SK-N-SH treated with all-trans-retinoic acid at 6 μM for 48 hours (cell line): ENCODE measurements around the gene BRPF3.

Source experiments
- ATAC-seq: fragments of 200-7000 bp; cut with Tn5 transposase; 3 replicates; pipeline ENCODE4 v1.9.1; 2020; ENCODE audit warnings: mild to moderate bottlenecking, moderate library complexity
- ARNTL ChIP-seq: fragments of 450-650 bp; formaldehyde crosslinking; IDR thresholded peaks from 2 replicates; pipeline ENCODE4 v1.5.0; 2020; ENCODE audit warnings: low read depth, mild to moderate bottlenecking, moderate library complexity, borderline replicate concordance
- BACH2 ChIP-seq: fragments of 250-450 bp; sonication (Bioruptor Pico); IDR thresholded peaks from 2 replicates; pipeline ENCODE4 v1.9.0; 2021; ENCODE audit warnings: mild to moderate bottlenecking, borderline replicate concordance
- CSDC2 ChIP-seq: fragments of 250-450 bp; sonication (Bioruptor Pico); IDR thresholded peaks from 2 replicates; pipeline ENCODE4 v1.5.0; 2020; ENCODE audit warnings: mild to moderate bottlenecking, moderate library complexity
- CSRNP3 ChIP-seq: fragments of 250-450 bp; sonication (Bioruptor Pico); IDR thresholded peaks from 2 replicates; pipeline ENCODE4 v1.5.1; 2021; ENCODE audit warnings: mild to moderate bottlenecking, moderate library complexity
- ESRRG ChIP-seq: fragments of 250-450 bp; sonication (Bioruptor Pico); IDR thresholded peaks from 2 replicates; pipeline ENCODE4 v1.6.1; 2021; ENCODE audit warnings: mild to moderate bottlenecking
- GLIS3 ChIP-seq: fragments of 250-450 bp; sonication (Bioruptor Pico); IDR thresholded peaks from 2 replicates; pipeline ENCODE4 v1.5.0; 2020; ENCODE audit warnings: mild to moderate bottlenecking, moderate library complexity
- OSR1 ChIP-seq: fragments of 250-450 bp; sonication (Bioruptor Pico); IDR thresholded peaks from 2 replicates; pipeline ENCODE4 v1.8.0; 2022; ENCODE audit warnings: moderate library complexity, mild to moderate bottlenecking, inconsistent platforms
- PATZ1 ChIP-seq: fragments of 250-450 bp; sonication (Bioruptor Pico); IDR thresholded peaks from 2 replicates; pipeline ENCODE4 v1.8.0; 2020; ENCODE audit warnings: mild to moderate bottlenecking, moderate library complexity, borderline replicate concordance
- POU6F1 ChIP-seq: fragments of 250-450 bp; sonication (Bioruptor Pico); IDR thresholded peaks from 2 replicates; pipeline ENCODE4 v1.8.0; 2021; ENCODE audit warnings: low read depth, mild to moderate bottlenecking, moderate library complexity, borderline replicate concordance
- PPARA ChIP-seq: fragments of 250-450 bp; sonication (Bioruptor Pico); IDR thresholded peaks from 2 replicates; pipeline ENCODE4 v1.5.0; 2020; ENCODE audit warnings: mild to moderate bottlenecking, borderline replicate concordance
- RARB ChIP-seq: fragments of 250-450 bp; sonication (Bioruptor Pico); IDR thresholded peaks from 2 replicates; pipeline ENCODE4 v1.8.0; 2021; ENCODE audit warnings: mild to moderate bottlenecking, moderate library complexity
- SNAI2 ChIP-seq: fragments of 250-450 bp; sonication (Bioruptor Pico); IDR thresholded peaks from 2 replicates; pipeline ENCODE4 v1.5.0; 2020; ENCODE audit warnings: mild to moderate bottlenecking, moderate library complexity
- TCF4 ChIP-seq: fragments of 250-450 bp; sonication (Bioruptor Pico); IDR thresholded peaks from 2 replicates; pipeline ENCODE4 v1.8.0; 2021; ENCODE audit warnings: mild to moderate bottlenecking, moderate library complexity, borderline replicate concordance
- TOX ChIP-seq: fragments of 250-450 bp; sonication (Bioruptor Pico); IDR thresholded peaks from 2 replicates; pipeline ENCODE4 v1.8.0; 2021; ENCODE audit warnings: mild to moderate bottlenecking, moderate library complexity, borderline replicate concordance
- TSHZ2 ChIP-seq: fragments of 250-450 bp; sonication (Bioruptor Pico); IDR thresholded peaks from 2 replicates; pipeline ENCODE4 v1.5.0; 2020; ENCODE audit warnings: mild to moderate bottlenecking, moderate library complexity
- ZC3H10 ChIP-seq: fragments of 250-450 bp; sonication (Bioruptor Pico); IDR thresholded peaks from 2 replicates; pipeline ENCODE4 v1.5.1; 2021; ENCODE audit warnings: mild to moderate bottlenecking, moderate library complexity
- ZFP3 ChIP-seq: fragments of 250-450 bp; sonication (Bioruptor Pico); IDR thresholded peaks from 2 replicates; pipeline ENCODE4 v1.5.0; 2020; ENCODE audit warnings: mild to moderate bottlenecking, moderate library complexity
- ZFP30 ChIP-seq: fragments of 450-650 bp; formaldehyde crosslinking; IDR thresholded peaks from 2 replicates; pipeline ENCODE4 v1.5.0; 2022; ENCODE audit warnings: mild to moderate bottlenecking, moderate library complexity
- ZNF565 ChIP-seq: fragments of 450-650 bp; formaldehyde crosslinking; conservative IDR thresholded peaks from 2 replicates; pipeline ENCODE4 v1.5.0; 2020; ENCODE audit warnings: low read depth, mild to moderate bottlenecking, moderate library complexity
- ZNF70 ChIP-seq: fragments of 450-650 bp; formaldehyde crosslinking; IDR thresholded peaks from 2 replicates; pipeline ENCODE4 v1.5.0; 2020; ENCODE audit warnings: mild to moderate bottlenecking, moderate library complexity
- ZNF8 ChIP-seq: fragments of 450-650 bp; formaldehyde crosslinking; IDR thresholded peaks from 2 replicates; pipeline ENCODE4 v1.5.0; 2020; ENCODE audit warnings: mild to moderate bottlenecking, moderate library complexity

The BRPF3 gene

GRCh38 chr6:36210886-36211595 lies 14.5 kb downstream of the BRPF3 start (continued):
- TF ChIP-seq CSRNP3 (CRISPR knock-in tag), result no peak
- TF ChIP-seq ZNF70, result no peak
- TF ChIP-seq PATZ1, result no peak
- TF ChIP-seq, all 23 proteins: peak for 0

- ATAC-seq, result no peak; the same call in 2 of the 3 replicates
- TF ChIP-seq ZNF8 (CRISPR knock-in tag) (no peak), CSDC2 (CRISPR knock-in tag) (no peak), PPARA (CRISPR knock-in tag) (no peak), ARNTL (CRISPR knock-in tag) (no peak), GLIS3 (CRISPR knock-in tag) (no peak), ZC3H10 (CRISPR knock-in tag) (no peak), ZNF565 (no peak), PATZ1 (no peak), TSHZ2 (CRISPR knock-in tag) (no peak), BACH2 (CRISPR knock-in tag) (no peak), ZFP30 (CRISPR knock-in tag) (no peak), CSRNP3 (CRISPR knock-in tag) (no peak), POU6F1 (no peak), ESRRG (CRISPR knock-in tag) (no peak), TCF4 (CRISPR knock-in tag) (no peak), RARB (CRISPR knock-in tag) (no peak), SNAI2 (CRISPR knock-in tag) (no peak), TOX (CRISPR knock-in tag) (no peak), OSR1 (CRISPR knock-in tag) (no peak), ZFP3 (CRISPR knock-in tag) (no peak)
- TF ChIP-seq, all 23 proteins: peak for 0
Observed at GRCh38 chr6:36216559-36216958, 20.0 kb downstream of the BRPF3 start.
